B cell (primary cell): ENCODE results near the gene SLC1A2. TPM values are rescaled to one million over a fixed set of nuclear protein-coding genes. Genes with fewer than 3 reads are reported as not detected.

ENCODE experiments used
- ATAC-seq: fragments of 200-7000 bp; cut with Tn5 transposase; one replicate; pipeline ENCODE4 v1.10.0; 2021; ENCODE audit warnings: low read depth, mild to moderate bottlenecking, moderate number of reproducible peaks, moderate library complexity
- CTCF ChIA-PET: fragments of 350-600 bp; sonication (Branson Sonifier 250); formaldehyde crosslinking; loops from one replicate; lab custom pipeline; 2021; ENCODE audit warnings: antibody characterized with exemption, inconsistent platforms; lab: Charles Lee
- POLR2A ChIA-PET: fragments of 350-600 bp; sonication (Branson Sonifier 250); formaldehyde crosslinking; loops from one replicate; lab custom pipeline; 2021; ENCODE audit warnings: antibody characterized with exemption; lab: Charles Lee
- DNase-seq: peaks from one replicate; pipeline ENCODE4 v3.0.0; 2013
- H2AFZ ChIP-seq: 2 replicates; pipeline ENCODE4 v1.6.1; 2012; ENCODE audit warnings: mild to moderate bottlenecking, low read depth, low read length; ENCODE audit not compliant: insufficient read depth, poor library complexity, severe bottlenecking
- H3K27ac ChIP-seq, 2 donors: 1 replicate in 1 of 2; 2 replicates in 1 of 2; pipeline ENCODE4 v1.5.1; 2012 to 2013; ENCODE audit warnings: low read length in 2 of 2, mild to moderate bottlenecking in 2 of 2, moderate library complexity in 1 of 2
- H3K27me3 ChIP-seq, 4 experiments: fragments of 200-600 bp in 1 of 4; sonication (generic) in 1 of 4; replicated peaks in 1 of 4; 1 replicate in 2 of 4; 2 replicates in 2 of 4; pipeline versions ENCODE4 v1.6.1 to v1.7.0; 2013 to 2016; ENCODE audit warnings: low read length in 3 of 4, mild to moderate bottlenecking in 2 of 4, mixed read lengths in 1 of 4, moderate library complexity in 1 of 4; ENCODE audit not compliant: insufficient read depth in 4 of 4, control insufficient read depth in 3 of 4; ENCODE audit errors: control extremely low read depth in 1 of 4
- H3K36me3 ChIP-seq, 2 experiments: replicated peaks in 1 of 2; 1 replicate in 1 of 2; 2 replicates in 1 of 2; pipeline versions ENCODE4 v1.6.1 to v1.7.1; 2013; ENCODE audit warnings: low read length in 1 of 2; ENCODE audit not compliant: insufficient read depth in 2 of 2, control insufficient read depth in 1 of 2; ENCODE audit errors: control extremely low read depth in 1 of 2, extremely low read depth in 1 of 2
- H3K4me1 ChIP-seq, 2 donors: fragments of 200-600 bp in 1 of 2; sonication (generic) in 1 of 2; 1 replicate in 1 of 2; 2 replicates in 1 of 2; pipeline versions ENCODE4 v1.5.1 to v1.6.1; 2013 to 2017; ENCODE audit warnings: low read length in 2 of 2; ENCODE audit not compliant: control insufficient read depth in 2 of 2, insufficient read depth in 2 of 2
- H3K4me2 ChIP-seq: replicated peaks from 2 replicates; pipeline ENCODE3; 2012; ENCODE audit warnings: mild to moderate bottlenecking, low read depth, low read length; ENCODE audit not compliant: poor library complexity, severe bottlenecking
- H3K4me3 ChIP-seq, 5 experiments: fragments of 200-600 bp in 1 of 5; sonication (generic) in 1 of 5; 1 replicate in 3 of 5; 2 replicates in 2 of 5; pipeline versions ENCODE4 v1.5.1 to v1.7.0; 2011 to 2016; ENCODE audit warnings: low read length in 4 of 5, mild to moderate bottlenecking in 4 of 5, low read depth in 2 of 5, control low read depth in 1 of 5, moderate library complexity in 1 of 5; ENCODE audit not compliant: insufficient read depth in 1 of 5; ENCODE audit errors: control extremely low read depth in 1 of 5, extremely low read depth in 1 of 5
- H3K79me2 ChIP-seq: fragments of 200-600 bp; sonication (generic); one replicate; pipeline ENCODE4 v1.6.0; 2016; ENCODE audit warnings: low read length; ENCODE audit not compliant: control insufficient read depth, insufficient read depth
- H3K9ac ChIP-seq: fragments of 200-600 bp; sonication (generic); 2 replicates; pipeline ENCODE4 v1.6.1; 2017; ENCODE audit warnings: mild to moderate bottlenecking, low read length, moderate library complexity
- H3K9me3 ChIP-seq, 3 donors: one replicate each; pipeline versions ENCODE4 v1.6.1 to v1.7.1; 2013; ENCODE audit warnings: low read length in 2 of 3; ENCODE audit not compliant: control insufficient read depth in 2 of 3, insufficient read depth in 1 of 3; ENCODE audit errors: control extremely low read depth in 1 of 3
- H4K20me1 ChIP-seq: 2 replicates; pipeline ENCODE4 v1.6.0; 2012; ENCODE audit warnings: mild to moderate bottlenecking, low read length; ENCODE audit not compliant: insufficient read depth, control insufficient read depth, poor library complexity, severe bottlenecking
- H3K27ac Mint-ChIP-seq: one replicate; pipeline ENCODE4 v1.8.0; 2021; ENCODE audit warnings: mixed read lengths
- H3K27me3 Mint-ChIP-seq: one replicate; pipeline ENCODE4 v1.8.0; 2021; ENCODE audit warnings: mixed read lengths
- H3K4me1 Mint-ChIP-seq: one replicate; pipeline ENCODE4 v1.8.0; 2021; ENCODE audit warnings: mixed read lengths
- H3K4me3 Mint-ChIP-seq: one replicate; pipeline ENCODE4 v1.8.0; 2021; ENCODE audit warnings: mixed read lengths
- H3K9me3 Mint-ChIP-seq: one replicate; pipeline ENCODE4 v1.8.0; 2022; ENCODE audit warnings: mixed read lengths; ENCODE audit not compliant: insufficient read depth
- EZH2 ChIP-seq: IDR thresholded peaks from 2 replicates; pipeline ENCODE4 v1.6.1; 2012; ENCODE audit warnings: borderline replicate concordance, low read depth, mild to moderate bottlenecking, moderate library complexity, low read length; ENCODE audit not compliant: insufficient read depth, poor library complexity, severe bottlenecking
- WGBS: methylation state at CpG from one replicate; pipeline ENCODE4 v1.1.5; 2013; ENCODE audit warnings: missing lambda C conversion rate; ENCODE audit not compliant: insufficient coverage; 5-methylcytosine and 5-hydroxymethylcytosine counted together
- intact Hi-C: fragments of 100-400 bp; cut with micrococcal nuclease; formaldehyde crosslinking; loops from one replicate; pipeline ENCODE4 v1.10.0; 2022
- polyA plus RNA-seq: library from polyadenylated mRNA; depleted of rRNA; stranded (reverse); fragments of >200 nt; gene quantifications from 2 replicates; pipeline ENCODE4 v1.2.3, GENCODE V29; 2012
- total RNA-seq, 2 donors: library from RNA; stranded (reverse); fragments of 120-200 nt in 1 of 2; gene quantifications; 1 replicate in 1 of 2; 2 replicates in 1 of 2; pipeline versions ENCODE4 v1.2.3 to v1.2.4, GENCODE V29; 2013 to 2022
- TF ChIP-seq, protein P1 (sequence below): fragments of 200-600 bp; IDR thresholded peaks from one replicate; pipeline ENCODE4 v1.8.0; 2022; ENCODE audit warnings: antibody characterized with exemption, mild to moderate bottlenecking

The SLC1A2 gene
- total and polyA plus RNA-seq, 2 donors (not counting 1 experiment from before 2014, with no cell fraction given): not detected

DNA sequence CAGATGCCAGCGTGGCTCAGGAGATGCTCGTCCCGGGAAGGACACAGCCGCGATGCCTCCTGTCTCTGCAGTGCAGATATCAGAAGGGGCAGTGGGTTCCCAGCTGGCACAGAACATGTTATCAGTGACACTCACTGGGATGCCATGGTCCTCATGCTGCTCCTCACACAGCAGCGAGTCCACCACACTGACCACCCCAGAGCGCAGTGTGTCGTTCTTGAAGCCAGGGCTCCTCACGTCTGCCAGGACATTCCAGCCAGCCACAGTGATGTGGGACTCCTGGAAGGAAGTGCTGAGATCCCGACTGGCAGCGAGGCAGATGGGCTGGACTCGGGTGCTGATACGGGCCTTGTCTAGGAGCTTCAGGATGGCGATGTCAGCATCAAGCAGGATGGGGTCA, 13.1 kb upstream of the SLC1A2 start:
- Mint-ChIP-seq H3K4me3 (no peak overlapping the region), H3K4me1 (no peaks in the 10 kb centered on the region), H3K27me3 (peaks cover 41% of the 10 kb centered on the region), H3K27ac (no peak overlapping the region), H3K9me3 (no peaks in the 10 kb centered on the region)
- CTCF ChIA-PET: no interaction called here
- Histone ChIP-seq H3K4me2 (no peak overlapping the region), H3K79me2 (no peaks in the 10 kb centered on the region), H3K4me3 (no peak overlapping the region), H3K36me3 (no peaks in the 10 kb centered on the region), H3K9ac (no peak overlapping the region), H4K20me1 (no peaks in the 10 kb centered on the region), H2AFZ (no peak overlapping the region), H3K27me3 (peaks cover 0 to 25% (median 8%) of the 10 kb centered on the region in 4 experiments), H3K9me3 (no peaks in the 10 kb centered on the region), H3K4me1 (no peaks in the 10 kb centered on the region), H3K27ac (no peak overlapping the region)
- no peak for DNase-seq
- TF ChIP-seq, protein P1, sequence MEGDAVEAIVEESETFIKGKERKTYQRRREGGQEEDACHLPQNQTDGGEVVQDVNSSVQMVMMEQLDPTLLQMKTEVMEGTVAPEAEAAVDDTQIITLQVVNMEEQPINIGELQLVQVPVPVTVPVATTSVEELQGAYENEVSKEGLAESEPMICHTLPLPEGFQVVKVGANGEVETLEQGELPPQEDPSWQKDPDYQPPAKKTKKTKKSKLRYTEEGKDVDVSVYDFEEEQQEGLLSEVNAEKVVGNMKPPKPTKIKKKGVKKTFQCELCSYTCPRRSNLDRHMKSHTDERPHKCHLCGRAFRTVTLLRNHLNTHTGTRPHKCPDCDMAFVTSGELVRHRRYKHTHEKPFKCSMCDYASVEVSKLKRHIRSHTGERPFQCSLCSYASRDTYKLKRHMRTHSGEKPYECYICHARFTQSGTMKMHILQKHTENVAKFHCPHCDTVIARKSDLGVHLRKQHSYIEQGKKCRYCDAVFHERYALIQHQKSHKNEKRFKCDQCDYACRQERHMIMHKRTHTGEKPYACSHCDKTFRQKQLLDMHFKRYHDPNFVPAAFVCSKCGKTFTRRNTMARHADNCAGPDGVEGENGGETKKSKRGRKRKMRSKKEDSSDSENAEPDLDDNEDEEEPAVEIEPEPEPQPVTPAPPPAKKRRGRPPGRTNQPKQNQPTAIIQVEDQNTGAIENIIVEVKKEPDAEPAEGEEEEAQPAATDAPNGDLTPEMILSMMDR: no peak
- no peak for TF ChIP-seq EZH2
- WGBS: 91% methylated on average over 14 of the region's 14 CpGs
- no peak for ATAC-seq
- intact Hi-C loops: no loop called here
- POLR2A ChIA-PET: no interaction called here

DNA sequence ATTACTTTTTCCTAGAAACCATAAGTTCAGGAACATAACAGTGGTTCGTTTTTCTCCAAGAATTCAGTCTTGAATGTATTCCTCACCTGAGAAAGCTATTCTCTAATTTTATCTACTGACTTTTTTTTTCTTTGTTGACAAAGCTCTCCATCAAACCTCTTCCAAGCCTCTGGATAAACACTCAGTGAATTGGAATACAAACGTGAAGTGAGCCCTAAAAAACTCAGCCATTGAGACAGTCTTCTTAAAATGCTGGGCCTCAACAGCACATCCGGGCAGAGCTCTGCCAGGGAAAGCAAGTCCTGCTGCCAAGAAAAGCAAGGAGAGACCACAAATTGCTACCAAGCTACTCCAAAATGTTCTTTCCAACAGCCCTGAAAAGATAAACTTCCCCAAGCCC, 7.7 kb upstream of the SLC1A2 start:
- H3K9me3 Mint-ChIP-seq: no peaks in the 10 kb centered on the region
- ChIA-PET CTCF (no interaction called here), POLR2A (no interaction called here)
- no peak overlapping the region for H3K9ac ChIP-seq
- DNase-seq: no peak
- no peak overlapping the region for H3K4me3 Mint-ChIP-seq
- H3K36me3 ChIP-seq: no peaks in the 10 kb centered on the region
- TF ChIP-seq EZH2: no peak
- TF ChIP-seq, protein P1: no peak
- H3K27ac ChIP-seq: no peak overlapping the region
- no peak for ATAC-seq
- H3K27me3 ChIP-seq: peaks cover 0 to 45% (median 15%) of the 10 kb centered on the region in 4 experiments
- no peak overlapping the region for H3K4me3 ChIP-seq
- H3K4me1 Mint-ChIP-seq: no peaks in the 10 kb centered on the region
- H3K27ac Mint-ChIP-seq: no peak overlapping the region
- H3K79me2 ChIP-seq: no peaks in the 10 kb centered on the region
- no peaks in the 10 kb centered on the region for H3K4me1 ChIP-seq
- intact Hi-C loops: no loop called here
- no peak overlapping the region for H2AFZ ChIP-seq
- peaks cover 59% of the 10 kb centered on the region for H3K27me3 Mint-ChIP-seq
- no peaks in the 10 kb centered on the region for H3K9me3 ChIP-seq
- WGBS: 85% methylated on average over 2 of the region's 3 CpGs
- H3K4me2 ChIP-seq: no peak overlapping the region
- H4K20me1 ChIP-seq: no peaks in the 10 kb centered on the region
